Posterior vena cava (tissue), 2 donors: ENCODE results near the gene KRT74. TPM values are rescaled to one million over a fixed set of nuclear protein-coding genes. Genes with fewer than 3 reads are reported as not detected.

Experiments used
- DNase-seq: peaks from one replicate; pipeline ENCODE4 v3.0.0-alpha.2; 2020; ENCODE audit warnings: low spot score
- intact Hi-C, 2 donors: fragments of 100-400 bp; cut with DNase I; formaldehyde crosslinking; loops; one replicate each; pipeline versions ENCODE4 v1.14.1 to v1.14.2; 2022 to 2023
- long read RNA-seq, 2 donors: library from polyadenylated mRNA; unstranded; transcript quantifications; one replicate each; pipeline ENCODE4 v2.0.0, GENCODE V29; 2020 to 2021
- total RNA-seq, 2 donors: library from RNA; stranded (reverse); fragmentation: NEBNext Ultra II Directional; extraction: Animal tissue kit (Norgen Biotek cat#: 25700); gene quantifications; one replicate each; pipeline ENCODE4 v1.2.1, GENCODE V29; 2021
- donor health status: DM: yes; HTN: yes; CAD: no.
- donor health status: DM: yes; HTN: yes; CAD: no.

Gene KRT74
- total RNA-seq, result not detected
- long read RNA-seq, donor 1, result 0 reads
- long read RNA-seq, donor 2, result 0 reads

DNA sequence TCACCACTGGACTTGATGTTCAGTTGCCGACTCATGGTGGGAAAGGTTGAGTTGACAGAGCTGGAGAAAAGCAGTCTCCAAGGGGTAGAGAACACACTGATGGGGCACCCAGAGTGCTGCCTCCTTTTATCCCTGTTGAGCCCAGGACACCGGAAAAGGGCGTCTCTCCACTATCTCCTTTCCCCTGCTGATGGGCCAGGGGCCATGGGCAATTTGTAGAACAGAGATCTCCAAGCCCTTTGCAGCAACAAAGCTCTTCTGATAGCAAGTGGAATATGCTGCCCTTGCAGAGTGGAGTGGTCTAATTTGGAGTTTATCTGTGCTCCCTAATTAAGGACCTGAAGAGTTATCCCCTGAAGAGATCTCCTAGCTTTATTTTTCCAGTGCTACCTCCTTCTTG, at the start of gene KRT74:
KRT74 (minus strand) TSS at position 101 of the 400 bp plus-strand sequence; CDS start at position 35, 66 bp downstream.
- intact Hi-C loops, result no loop called here
- DNase-seq, result no peak

DNA sequence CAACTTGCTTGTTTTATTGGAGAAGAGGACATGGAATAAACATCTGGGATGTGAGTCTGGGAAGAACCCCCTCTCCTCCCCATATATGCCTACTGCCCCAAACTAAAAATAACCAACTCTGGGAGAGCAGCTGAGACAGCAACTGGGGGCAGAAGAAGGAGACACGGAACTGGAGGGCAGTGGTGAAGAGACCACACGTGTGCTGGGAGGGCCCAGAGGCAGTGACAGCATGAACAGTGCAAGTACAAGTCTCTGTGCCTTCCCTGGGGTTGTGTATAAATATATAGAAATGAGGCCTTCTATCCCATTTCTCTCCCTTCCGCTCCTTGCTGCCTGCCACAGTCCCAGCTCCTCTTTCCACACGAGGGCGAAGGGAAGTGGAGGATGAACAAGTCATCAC, 48.7 kb upstream of the KRT74 start:
- intact Hi-C loops, result no loop called here
- DNase-seq, result no peak

DNA sequence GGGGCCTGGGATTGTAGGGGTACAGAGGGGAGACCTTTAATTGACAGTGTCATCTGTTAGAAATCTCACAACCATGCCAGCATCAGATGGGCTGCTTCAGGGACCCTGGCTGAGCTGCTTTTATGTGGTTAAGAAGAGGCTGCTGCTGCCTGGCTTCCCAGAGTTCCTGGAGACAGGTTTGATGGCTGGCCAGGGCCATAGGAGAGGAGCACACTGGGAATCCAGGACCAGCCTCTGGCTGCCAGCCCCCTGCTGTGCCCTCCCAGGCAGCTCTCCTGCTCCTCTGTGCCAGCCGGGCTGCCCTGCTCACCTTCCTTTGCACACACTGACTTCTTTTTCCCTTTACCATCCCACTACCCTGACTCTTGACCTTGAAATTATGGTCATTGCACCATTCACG, 45.2 kb upstream of the KRT74 start:
- no peak for DNase-seq
- intact Hi-C loops, result no loop called here

DNA sequence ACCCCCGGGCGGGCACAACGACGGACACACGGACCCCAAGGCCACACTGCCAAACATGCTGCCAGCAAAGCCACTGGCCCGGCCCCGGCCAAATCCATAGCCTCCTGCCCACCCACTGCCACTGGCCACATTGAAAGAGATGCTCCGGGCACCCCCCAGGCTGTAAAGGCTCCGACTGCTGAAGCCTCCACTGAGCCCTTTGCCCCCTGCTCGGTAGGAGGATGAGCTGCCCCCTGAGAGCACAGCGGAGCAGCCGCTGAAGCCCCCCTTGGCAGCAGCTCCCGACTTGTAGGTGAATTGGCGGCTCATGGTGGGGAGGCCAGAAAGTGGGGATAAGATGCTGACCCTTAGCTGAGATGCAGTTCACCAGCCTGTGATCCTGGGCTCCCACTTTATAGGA, 44.6 kb upstream of the KRT74 start, which contains the start of gene KRT73:
KRT73 (minus strand) TSS at position 344 of the 400 bp plus-strand sequence; CDS start at position 309, 35 bp downstream.
- no peak for DNase-seq
- intact Hi-C loops, result no loop called here

DNA sequence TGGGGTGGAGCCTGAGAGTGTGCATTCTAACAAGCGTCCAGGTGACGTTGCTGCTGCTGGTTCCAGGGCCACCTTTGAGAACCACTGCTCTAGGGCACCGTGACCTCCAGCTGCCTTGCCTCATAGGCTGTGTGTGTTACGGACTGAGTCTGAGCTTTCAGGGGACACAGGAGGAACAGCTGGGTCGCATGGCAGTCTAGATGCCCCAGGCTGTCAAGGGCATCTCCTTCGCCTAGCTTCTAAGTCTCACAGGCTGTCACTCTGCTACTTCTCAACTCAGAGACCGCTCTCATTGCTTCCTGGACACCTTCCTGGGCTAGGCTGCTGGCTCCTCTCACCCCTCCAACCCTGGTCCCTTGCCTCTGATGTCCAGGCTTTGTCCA, 43.8 kb upstream of the KRT74 start:
- intact Hi-C loops, result no loop called here

DNA sequence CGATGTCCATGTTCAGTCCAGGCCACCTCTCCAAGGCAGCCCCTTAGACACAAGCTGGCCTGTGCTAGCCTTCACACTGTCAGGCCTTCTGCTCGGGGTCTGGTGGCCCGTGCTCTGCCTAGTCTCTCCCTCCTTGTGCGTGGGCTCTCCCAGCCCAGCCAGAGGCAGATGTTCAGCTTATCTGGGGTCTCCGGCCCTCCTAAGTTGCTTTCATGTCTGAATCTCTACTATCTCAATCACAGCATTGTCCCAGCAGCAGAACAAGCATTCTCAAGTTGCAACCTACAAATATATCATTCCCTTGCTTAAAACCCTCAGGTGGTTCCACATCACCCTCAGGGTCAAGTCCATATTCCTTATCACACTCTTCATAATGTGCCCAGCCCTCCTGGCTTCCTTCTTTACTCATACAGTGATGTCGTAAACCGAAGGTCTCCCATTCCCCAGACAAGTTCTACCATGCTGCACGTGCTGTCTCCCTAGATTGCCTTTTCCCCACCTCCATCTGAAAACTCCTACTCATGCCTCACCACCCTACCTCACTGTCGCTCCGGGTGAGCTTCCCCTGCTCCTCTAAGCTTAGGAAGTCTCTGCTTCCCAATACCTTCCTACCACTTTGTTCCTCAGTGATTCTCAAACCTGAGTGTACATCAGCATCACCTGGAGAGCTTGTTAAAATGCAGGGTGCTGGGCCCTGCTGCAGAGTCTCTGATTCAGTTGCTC, 43.2 kb upstream of the KRT74 start:
- intact Hi-C loops, result no loop called here

More for the DNA sequence above, 43.8 kb upstream of the KRT74 start:
- DNase-seq, result no peak

DNA sequence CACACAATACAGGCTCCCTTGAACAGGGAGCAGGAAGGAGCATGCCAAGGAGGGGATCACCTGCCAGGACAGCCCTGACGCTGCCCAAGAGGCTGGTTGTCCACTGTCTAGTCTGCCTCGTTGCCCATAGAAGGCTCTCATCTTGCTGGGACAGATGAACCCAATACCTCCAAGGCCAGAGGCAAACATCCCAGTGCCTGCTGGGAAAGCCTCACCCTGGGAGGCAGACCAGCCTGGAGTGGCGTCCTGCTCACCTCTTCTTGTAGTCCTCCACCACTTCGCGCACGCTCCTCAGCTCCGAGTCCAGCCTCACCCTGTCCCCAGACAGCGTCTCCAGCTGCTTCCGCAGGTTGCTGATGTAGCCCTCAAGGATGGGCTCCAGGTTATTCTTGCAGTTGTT, 42.3 kb upstream of the KRT74 start:
- no peak for DNase-seq
- intact Hi-C loops, result no loop called here

More for the DNA sequence above, 43.2 kb upstream of the KRT74 start:
- DNase-seq, result no peak

DNA sequence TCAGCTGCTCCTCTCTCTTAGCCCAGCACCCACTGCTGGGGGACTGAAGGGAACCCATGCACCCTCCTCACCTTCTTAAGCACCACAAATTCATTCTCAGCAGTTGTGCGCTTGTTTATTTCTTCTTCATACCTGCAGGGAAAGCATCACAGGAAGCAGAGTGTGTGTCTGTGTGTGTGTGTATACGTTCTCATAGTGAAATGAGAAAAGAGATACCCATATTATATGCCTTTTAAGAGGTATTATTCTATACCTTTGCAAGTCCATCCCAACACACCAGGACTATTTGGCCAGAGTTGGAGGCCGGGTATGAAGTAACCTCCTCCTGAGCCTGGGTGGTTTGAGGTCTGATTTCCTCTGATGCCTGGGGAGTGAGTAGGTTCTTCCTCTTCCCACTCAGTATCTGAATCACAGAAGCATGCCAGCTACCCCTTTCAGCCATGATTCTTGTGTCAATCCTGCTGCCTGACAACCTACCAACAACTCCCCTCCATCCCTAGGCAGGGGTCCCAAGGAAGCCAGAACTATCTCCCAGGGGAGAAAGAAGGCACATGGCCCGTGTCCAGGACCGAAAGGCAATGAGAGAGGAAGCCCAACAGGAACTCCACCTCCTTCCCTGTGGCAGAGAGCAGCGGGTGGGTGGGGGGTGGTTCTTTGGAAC, 41.7 kb upstream of the KRT74 start:
- intact Hi-C loops, result no loop called here
- no peak for DNase-seq

DNA sequence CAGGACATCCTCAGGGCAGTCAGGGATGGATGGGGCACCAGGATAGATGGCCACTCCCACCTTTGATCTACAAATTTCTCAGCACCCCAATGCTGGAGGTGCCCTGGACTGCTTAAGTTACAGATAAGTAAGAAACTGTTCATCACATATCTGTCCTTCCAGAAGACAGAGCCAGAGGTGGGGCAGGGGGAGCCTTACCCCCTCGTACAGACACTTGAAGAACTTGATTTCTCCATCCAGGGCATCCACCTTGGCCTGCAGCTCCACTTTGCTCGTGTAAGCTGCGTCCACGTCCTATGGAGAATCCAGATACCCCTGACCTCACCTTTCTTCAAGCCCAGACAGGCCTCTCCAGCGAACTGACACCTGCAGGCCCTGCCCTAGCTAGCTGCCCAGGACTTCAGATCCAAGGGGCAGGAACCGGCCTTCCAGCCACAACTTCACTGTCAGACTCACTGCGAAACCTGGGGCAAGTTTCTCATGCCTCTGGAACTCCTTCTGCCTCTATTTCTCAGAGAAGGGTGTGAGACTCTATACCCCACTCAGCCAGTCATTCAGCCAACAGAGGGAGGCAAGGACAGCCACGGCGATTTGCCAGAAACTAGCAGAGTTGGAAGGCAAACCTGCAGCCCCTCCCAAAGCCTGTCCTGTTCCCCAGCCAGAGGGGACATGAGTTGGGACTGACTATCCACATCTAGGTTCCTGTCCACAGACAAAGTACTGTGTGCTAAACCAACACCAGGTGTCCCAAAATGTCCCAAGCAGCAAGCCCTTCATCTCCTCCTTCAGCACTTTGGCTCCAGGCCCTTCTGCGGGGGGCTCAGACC, 41.0 kb upstream of the KRT74 start:
- DNase-seq, result no peak
- intact Hi-C loops, result no loop called here

DNA sequence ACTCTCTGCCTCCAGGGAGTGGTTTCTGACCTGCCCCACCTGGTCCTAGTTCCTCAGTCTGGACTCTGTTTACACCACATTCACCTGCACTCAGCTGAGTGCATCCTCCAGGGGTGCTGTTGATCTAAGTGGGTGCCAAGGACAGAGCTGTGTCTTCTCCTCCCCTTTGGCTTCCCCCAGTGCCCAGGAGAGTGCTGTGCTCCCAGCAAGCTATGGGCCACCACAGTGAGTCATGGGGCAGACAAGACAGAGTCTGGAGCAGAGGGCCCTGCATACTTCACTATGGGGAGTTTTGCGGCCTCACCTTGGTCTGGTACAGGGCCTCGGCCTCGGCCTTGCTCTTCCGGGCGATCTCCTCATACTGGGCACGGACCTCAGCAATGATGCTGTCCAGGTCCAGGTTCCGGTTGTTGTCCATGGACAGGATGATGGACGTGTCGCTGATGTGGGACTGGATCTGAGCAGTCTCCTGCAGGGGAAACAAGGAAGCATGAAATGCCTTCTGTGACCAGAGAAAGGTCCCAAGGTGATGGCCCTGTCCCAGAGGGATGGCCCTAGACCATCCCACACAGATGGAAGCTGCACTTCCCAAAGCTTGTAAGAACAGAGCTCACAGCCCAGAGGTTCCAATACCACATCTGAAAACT, 39.9 kb upstream of the KRT74 start:
- intact Hi-C loops, result no loop called here
- DNase-seq, result no peak

DNA sequence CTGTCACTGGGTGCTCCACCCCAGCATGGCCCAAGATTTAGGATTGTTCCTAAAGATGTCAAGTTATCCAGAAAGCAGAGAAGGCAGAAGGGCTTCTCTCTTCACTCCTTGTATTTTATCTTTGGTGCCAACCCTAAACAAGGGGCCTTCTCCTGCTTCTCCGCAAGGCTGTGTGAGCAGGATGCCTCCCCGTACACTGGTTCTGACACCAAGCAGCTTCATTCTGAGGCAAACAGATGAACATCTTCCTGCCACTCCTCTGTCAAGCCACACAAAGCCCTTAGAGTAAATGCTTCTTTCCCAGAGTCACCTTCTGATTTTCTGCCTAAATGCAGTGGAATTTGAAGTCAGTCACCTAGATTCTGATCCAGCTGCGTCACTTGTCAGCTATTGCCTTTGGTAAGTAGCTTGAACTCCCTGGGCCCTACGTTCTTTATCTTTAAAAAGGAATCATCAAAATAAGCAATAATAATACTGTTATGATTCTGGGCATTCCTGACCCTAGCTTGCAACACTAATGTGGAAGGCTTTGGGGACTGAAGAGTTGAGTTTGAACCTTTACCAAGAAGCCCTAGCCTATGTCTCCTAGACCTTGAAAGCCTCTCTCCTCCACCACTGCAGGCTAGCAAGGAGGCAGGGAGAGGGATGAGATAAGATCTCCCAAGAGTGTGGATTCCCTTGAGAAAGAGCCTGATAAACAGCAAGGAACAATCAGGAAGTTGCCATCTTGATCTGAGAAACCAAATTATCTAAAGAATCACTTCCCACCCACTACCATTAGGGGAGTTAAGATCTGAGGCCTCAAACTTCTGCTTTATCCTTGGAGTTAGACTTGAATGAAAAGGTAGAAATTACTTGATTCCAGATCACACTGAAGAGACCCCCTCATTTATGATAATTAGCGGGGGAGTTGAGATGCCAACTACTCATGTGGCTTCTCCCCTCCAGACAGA, 39.1 kb upstream of the KRT74 start:
- DNase-seq, result no peak
- intact Hi-C loops, result no loop called here

DNA sequence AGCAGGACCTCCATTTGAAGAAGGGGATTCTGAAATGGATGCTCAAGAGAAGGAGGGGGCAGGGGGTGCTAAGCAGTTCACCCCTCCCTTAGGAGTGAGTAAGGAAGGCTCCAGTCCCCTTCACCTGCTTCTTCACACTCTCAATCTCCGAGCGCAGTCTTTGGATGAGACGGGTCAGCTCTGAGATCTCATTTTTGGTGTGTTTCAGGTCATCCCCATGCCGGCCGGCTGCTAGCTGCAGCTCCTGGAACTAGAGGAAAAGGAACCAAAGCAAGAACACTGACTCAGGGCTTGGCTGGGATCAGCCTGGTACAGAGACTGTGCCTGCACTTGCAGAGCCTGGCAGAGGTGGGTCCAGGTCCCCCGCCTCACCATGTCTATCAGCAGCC, 37.4 kb upstream of the KRT74 start:
- intact Hi-C loops, result no loop called here
- no peak for DNase-seq

DNA sequence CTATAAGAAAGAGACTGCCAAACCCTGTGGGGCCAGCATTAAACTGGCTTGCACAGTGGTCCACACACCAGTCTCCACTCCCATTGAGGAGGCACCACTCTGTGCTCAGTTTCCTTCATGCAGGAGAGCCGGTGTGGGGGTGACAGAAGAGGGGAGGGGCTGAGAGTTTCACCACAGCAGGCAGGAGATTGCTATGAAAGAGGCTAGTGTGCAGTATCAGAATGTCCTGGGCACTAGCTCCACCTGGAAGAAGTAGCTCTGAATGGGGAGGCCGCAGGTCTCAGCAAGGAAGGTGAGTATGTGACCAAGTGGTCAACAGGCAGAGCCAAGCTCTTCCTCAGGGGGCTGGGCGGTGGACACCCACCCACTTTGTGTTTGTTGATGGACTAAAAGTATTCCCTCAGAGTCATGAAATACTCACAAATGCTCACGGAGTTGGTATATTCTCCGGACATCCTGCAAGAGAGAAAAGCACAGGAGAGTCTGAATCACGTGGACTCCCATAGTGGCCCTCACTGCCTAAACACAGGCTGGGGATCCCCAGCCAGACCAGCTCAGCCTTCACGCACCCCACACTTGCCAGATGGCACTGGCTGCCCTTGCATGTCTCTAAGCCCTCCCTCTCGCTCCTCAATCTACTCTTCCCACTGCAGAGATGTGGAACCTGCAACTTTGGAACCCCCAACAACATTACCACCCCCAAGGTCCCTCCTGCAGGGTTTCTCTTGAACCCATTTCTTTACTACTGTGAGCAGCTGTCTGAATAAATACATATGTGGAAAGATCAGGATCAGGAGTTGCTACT, 35.4 kb upstream of the KRT74 start:
- DNase-seq, result no peak

DNA sequence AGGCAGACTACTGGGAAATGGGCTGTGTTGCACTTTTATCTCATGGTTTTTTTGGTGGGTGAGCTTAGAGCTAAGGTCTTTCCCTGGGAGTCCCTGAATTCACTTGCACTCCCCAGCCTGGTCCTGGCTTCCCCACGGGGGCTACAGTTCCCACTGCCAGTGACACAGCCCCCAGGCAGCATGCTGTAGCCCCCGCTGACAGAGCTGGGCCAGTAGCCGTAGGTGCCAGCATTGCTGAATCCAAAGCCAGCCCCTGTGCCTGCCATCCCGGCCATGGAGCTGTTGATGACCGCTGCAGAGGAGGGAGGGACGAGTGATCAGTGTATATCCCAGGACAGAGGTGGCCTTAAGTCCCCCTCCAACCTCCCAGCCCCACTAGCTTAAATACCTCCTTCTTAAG, 34.5 kb upstream of the KRT74 start:
- DNase-seq, result peak; percentile 52
- intact Hi-C loops, result no loop called here

More for the DNA sequence above, 35.4 kb upstream of the KRT74 start:
- intact Hi-C loops, result no loop called here

DNA sequence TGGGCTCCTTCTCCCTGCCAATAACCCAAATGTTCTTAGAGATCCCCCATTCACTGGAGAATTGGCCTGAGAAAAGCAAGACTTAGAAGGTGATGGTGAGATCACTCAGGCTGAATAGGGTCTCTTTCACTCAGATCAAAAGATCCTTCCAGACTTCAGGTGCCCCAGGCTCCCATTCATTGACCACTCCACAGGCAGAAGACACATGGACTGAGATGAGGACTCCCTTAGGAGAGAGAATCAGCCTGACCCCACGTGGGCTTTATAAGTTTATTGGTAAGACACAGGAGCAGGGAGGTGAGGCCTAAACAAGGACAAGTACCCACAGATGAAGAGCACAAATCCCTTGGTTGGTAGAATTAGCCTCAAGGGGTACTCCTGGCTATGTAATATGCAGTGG, 33.7 kb upstream of the KRT74 start:
- intact Hi-C loops, result no loop called here
- DNase-seq, result no peak

DNA sequence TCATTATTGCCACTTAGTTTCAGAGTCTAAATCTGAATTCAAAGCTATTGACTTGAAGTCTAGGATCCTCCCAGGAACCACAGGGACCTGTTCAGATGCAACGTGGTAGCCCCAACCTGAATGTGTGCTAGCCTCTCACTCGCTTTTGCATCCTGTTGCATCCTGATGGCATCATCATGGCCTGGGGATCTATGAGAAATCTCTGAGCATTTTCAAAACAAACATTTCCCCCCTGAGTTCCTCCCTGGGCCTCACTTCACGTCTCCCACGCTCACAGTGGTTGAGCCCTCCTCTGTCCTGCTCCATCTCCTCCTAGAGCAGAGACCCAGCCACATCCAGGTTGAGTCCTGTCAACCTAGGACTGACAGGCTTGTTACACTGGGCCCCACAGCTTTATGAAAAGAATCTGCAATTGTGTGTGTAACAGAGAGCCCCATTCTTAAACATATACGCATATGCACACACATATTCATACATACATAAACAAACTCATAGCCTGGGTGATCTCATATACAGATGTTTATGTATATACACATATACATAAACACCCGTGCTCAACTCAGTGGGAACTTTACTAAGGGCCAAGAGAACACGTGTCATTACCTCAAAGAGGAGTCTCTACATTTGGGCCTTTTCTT, 33.1 kb upstream of the KRT74 start:
- intact Hi-C loops, result loop anchor here in 1 of 2 donors (1.0 kb wide), 1 partner anchor 9 kb away; no protein-coding TSS in a partner anchor
- DNase-seq, result no peak

DNA sequence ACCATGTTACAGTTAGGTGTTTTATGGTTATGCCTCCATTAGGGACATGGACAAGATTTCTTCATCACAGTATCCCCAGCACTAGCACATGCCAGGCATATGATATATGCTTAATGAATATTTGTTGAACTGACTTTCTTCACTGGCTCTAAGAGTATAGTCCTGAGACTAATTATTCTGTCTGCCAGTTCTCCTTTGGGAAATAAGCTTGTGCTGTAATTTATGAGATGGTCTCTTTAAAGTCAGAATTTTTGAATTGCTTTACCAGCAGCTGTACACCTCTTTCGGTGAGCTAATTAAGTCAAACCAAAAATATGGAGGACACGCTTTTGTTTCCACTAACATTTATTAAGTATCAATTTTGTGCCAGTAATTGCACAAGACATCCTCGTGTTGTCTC, 32.5 kb upstream of the KRT74 start:
- intact Hi-C loops, result loop anchor here in 1 of 2 donors (1.0 kb wide), 1 partner anchor 9 kb away; no protein-coding TSS in a partner anchor

More for the DNA sequence above, 32.5 kb upstream of the KRT74 start:
- no peak for DNase-seq
